Ectodermal cell (in vitro differentiated cells): Measurements from ENCODE around the gene PMEL.
"Not testable (repeated sequence)": the region's sequence is repeated elsewhere in the genome, so short reads cannot be mapped to it uniquely, and the experiment has no call there.

Experiments
- H3K27ac ChIP-seq: 2 replicates; pipeline ENCODE4 v1.7.0; 2013; ENCODE audit warnings: mild to moderate bottlenecking, low read depth, low read length; ENCODE audit not compliant: insufficient read depth, poor library complexity, severe bottlenecking
- H3K27me3 ChIP-seq: 2 replicates; pipeline ENCODE4 v1.7.0; 2013; ENCODE audit warnings: mild to moderate bottlenecking, low read length; ENCODE audit not compliant: insufficient read depth, control insufficient read depth, poor library complexity, severe bottlenecking
- H3K36me3 ChIP-seq: one replicate; pipeline ENCODE4 v1.7.0; 2013; ENCODE audit warnings: low read length; ENCODE audit not compliant: control insufficient read depth, insufficient read depth
- H3K4me1 ChIP-seq: one replicate; pipeline ENCODE4 v1.7.0; 2013; ENCODE audit warnings: low read length; ENCODE audit not compliant: control insufficient read depth, insufficient read depth
- H3K4me3 ChIP-seq: 2 replicates; pipeline ENCODE4 v1.7.0; 2013; ENCODE audit warnings: low read depth, low read length, control low read depth; ENCODE audit not compliant: insufficient read depth
- H3K9me3 ChIP-seq: 2 replicates; pipeline ENCODE4 v1.7.0; 2013; ENCODE audit warnings: mild to moderate bottlenecking, low read length, moderate library complexity; ENCODE audit not compliant: control insufficient read depth
- WGBS, 2 experiments: methylation state at CpG; one replicate each; pipeline ENCODE4 v1.1.7; 2013; ENCODE audit warnings: missing lambda C conversion rate in 2 of 2; 5-methylcytosine and 5-hydroxymethylcytosine counted together

PMEL gene

DNA sequence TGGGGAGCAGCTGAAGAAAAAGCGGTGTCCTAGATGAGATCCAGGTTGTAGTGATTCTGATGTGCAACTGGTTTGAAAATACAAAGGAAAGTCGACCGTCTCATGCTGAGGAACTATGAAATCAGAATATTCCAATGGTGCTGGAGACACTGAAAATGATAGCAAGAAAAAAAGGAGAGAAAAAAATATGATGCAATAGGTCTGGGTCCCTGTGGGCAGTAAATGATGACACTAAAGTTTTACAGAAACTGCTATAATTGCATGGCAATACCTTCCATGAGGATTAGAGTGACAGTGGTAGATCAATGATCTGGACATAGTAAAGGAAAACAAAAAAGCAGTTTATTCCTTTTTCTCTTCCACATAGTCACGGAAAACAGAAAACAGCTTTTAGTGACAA is 40.5 kb downstream of the PMEL start:
- no peak overlapping the region for H3K27ac ChIP-seq
- H3K36me3 ChIP-seq: no peaks in the 10 kb centered on the region
- WGBS, 2 experiments: 91 to 93% methylated on average over 3 to 4 of the region's 4 CpGs
- H3K9me3 ChIP-seq: no peaks in the 10 kb centered on the region
- H3K4me3 ChIP-seq: no peak overlapping the region
- no peaks in the 10 kb centered on the region for H3K27me3 ChIP-seq
- H3K4me1 ChIP-seq: peaks cover 9% of the 10 kb centered on the region

DNA sequence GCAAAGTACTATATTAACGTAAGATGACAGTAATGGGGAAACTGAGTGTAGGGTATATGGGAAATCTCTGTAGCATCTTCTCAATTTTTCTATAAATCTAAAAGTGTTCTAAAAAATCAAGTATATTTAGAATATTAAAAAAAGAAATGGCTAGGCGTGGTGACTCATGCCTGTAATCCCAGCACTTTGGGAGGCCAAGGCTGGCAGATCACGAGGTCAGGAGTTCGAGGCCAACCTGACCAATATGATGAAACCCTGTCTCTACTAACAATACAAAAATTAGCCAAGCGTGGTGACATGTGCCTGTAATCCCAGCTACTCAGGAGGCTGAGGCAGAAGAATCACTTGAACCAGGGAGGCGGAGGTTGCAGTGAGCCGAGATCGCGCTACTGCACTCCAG is 42.2 kb downstream of the PMEL start:
- H3K9me3 ChIP-seq, H3K27me3 ChIP-seq, H3K4me1 ChIP-seq, H3K27ac ChIP-seq, H3K4me3 ChIP-seq, H3K36me3 ChIP-seq: not testable (repeated sequence)
- WGBS, 2 experiments: 90 to 93% methylated on average over 8 of the region's 9 CpGs

DNA sequence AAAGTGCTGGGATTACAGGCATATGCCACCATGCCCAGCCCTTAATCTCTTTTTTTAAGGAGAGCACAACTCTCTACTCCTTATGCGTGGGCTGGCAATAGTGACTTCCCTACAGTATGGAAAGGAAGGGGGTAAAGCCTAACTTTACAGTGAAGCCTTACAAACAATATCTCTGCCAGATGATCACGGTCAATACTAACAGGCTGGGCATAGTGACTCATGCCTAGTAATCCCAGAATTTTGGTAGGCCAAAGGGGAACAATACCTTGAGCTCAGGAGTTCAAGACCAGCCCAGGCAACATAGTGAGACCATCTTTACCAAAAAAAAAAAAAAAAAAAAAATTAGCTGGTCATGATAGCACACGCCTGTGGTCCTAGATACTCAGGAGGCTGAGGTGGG is 43.7 kb downstream of the PMEL start:
- no peak overlapping the region for H3K4me3 ChIP-seq
- H3K27me3 ChIP-seq: no peaks in the 10 kb centered on the region
- no peaks in the 10 kb centered on the region for H3K9me3 ChIP-seq
- H3K36me3 ChIP-seq: no peaks in the 10 kb centered on the region
- H3K27ac ChIP-seq: no peak overlapping the region
- 97% methylated on average over 3 of the region's 3 CpGs for WGBS, 2 experiments
- peaks cover 8% of the 10 kb centered on the region for H3K4me1 ChIP-seq

DNA sequence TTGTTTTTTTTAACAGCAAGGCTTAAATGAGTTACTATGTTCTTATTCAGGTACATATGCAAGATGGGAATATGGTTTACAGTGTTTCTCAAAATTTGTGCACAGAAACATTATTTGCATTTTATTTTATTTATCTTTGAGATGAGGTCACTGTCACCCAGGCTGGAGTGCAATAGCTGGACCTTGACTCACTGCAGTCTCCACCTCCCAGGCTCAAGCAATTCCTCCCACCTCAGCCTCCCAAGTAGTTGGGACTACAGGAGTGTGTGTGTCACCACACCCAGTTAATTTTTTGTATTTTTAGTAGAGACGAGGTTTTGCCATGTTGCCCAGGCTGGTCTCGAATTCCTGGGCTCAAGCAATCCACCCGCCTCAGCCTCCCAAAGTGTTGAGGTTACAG is 46.8 kb downstream of the PMEL start:
- H3K4me1 ChIP-seq, H3K4me3 ChIP-seq, H3K36me3 ChIP-seq, H3K9me3 ChIP-seq, H3K27me3 ChIP-seq, H3K27ac ChIP-seq: not testable (repeated sequence)
- WGBS, 2 experiments: 94 to 98% methylated on average over 3 of the region's 3 CpGs

DNA sequence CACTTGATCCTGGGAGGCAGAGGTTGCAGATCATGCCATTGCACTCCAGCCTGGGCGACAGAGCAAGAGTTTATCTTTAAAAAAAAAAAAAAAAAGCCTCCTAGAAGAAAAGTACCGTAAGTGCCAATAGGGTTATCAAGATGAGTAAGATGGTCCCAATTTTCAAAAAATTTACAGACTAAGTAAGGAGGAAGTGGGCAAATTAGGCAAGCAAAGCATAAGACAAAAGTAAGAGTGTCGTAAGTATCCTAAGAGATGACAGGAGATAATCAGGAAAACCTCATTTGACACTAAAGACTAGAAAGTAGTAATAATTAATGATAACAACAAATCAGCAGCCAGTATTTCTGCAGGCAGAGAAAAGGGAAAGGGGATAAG is 50.4 kb downstream of the PMEL start:
- H3K27ac ChIP-seq: no peak overlapping the region
- H3K4me3 ChIP-seq: no peak overlapping the region
- H3K9me3 ChIP-seq: no peaks in the 10 kb centered on the region
- H3K27me3 ChIP-seq: no peaks in the 10 kb centered on the region
- H3K36me3 ChIP-seq: no peaks in the 10 kb centered on the region
- H3K4me1 ChIP-seq: no peaks in the 10 kb centered on the region
- 97 to 100% methylated on average over 2 to 3 of the region's 3 CpGs for WGBS, 2 experiments

DNA sequence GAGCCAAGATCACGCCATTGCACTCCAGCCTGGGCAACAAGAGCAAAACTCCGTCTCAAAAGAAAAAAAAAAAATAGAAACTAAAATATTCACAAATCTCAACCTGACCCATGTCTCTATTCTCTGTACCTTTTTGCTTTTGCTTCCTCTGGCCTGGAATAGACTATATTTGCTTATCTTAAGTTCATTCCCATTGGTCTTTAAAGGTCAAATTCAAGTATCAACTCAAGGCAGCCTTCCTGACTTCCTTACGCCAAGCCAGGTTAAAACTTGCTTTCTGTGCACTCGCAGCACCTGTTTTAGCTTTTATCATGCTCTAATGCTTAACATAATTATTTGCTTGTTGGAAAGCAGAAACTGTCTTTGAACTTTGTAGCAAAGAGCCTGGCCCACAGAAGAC is 52.9 kb downstream of the PMEL start:
- no peaks in the 10 kb centered on the region for H3K9me3 ChIP-seq
- H3K4me1 ChIP-seq: peaks cover 5% of the 10 kb centered on the region
- no peak overlapping the region for H3K4me3 ChIP-seq
- no peaks in the 10 kb centered on the region for H3K27me3 ChIP-seq
- 91 to 95% methylated on average over 4 of the region's 4 CpGs for WGBS, 2 experiments
- H3K27ac ChIP-seq: no peak overlapping the region
- H3K36me3 ChIP-seq: no peaks in the 10 kb centered on the region

DNA sequence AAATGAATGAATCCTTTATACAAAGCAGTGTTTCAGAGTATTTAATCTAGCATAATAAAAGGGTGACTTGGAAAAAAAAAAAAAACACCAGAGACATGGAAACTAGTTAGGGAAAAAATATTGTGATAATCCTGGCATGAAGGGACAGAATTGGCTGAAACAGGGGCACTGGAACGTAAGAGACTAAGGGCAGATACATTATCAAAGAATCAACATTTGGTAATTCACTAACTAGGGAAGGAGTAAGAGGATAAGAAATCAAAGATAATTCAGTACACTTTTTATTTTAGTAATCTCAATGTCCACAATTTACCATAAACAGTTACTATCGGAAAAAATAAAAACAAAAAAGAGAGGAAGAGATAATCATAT is 56.3 kb downstream of the PMEL start:
- Histone ChIP-seq H3K27ac (peak overlapping the region; percentile 0), H3K9me3 (no peaks in the 10 kb centered on the region), H3K27me3 (no peaks in the 10 kb centered on the region), H3K36me3 (no peaks in the 10 kb centered on the region), H3K4me1 (peaks cover 5% of the 10 kb centered on the region), H3K4me3 (no peak overlapping the region)
- 79% methylated on average over 2 of the region's 2 CpGs; no CpG with 5 or more reads in 1 of the 2 experiments for WGBS, 2 experiments

DNA sequence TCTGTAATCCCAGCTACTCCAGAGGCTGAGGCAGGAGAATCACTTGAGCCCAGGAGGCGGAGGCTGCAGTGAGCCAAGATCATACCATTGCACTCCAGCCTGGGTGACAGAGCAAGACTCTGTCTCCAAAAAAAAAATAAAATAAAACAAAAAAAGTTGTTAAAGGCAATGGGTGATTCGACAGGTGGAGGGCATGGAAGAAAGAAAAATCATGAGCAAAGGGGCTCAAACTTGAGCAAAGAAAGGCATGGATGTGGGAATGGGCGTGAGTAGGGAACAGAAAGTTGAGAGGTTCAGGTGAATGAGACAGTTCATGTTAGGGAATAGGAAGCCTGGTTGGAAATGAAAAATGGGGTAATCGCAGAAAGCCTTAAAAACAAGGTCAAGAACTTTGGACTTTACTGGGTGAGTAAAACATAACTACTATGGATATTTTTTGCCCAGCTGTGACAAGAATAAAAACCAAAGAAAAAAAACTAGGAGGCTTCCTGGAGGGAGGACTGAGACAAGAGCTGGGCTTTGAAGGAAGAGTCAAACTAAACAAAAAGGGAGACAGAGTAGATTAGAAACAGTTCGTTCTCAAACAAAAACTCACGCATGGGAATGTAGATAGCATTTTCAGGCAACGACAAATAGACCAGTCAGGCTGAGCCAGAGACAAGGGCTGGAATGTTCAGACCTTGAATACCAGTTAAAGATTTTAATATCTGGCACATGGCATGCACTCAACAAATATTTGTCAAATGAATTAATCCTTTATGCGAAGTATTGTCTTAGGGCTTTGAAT is 56.9 kb downstream of the PMEL start:
- Histone ChIP-seq H3K4me3 (no peak overlapping the region), H3K36me3 (no peaks in the 10 kb centered on the region), H3K9me3 (no peaks in the 10 kb centered on the region), H3K4me1 (peaks cover 5% of the 10 kb centered on the region), H3K27me3 (no peaks in the 10 kb centered on the region), H3K27ac (peak overlapping the region; percentile 0)
- 82 to 84% methylated on average over 7 to 8 of the region's 8 CpGs for WGBS, 2 experiments

DNA sequence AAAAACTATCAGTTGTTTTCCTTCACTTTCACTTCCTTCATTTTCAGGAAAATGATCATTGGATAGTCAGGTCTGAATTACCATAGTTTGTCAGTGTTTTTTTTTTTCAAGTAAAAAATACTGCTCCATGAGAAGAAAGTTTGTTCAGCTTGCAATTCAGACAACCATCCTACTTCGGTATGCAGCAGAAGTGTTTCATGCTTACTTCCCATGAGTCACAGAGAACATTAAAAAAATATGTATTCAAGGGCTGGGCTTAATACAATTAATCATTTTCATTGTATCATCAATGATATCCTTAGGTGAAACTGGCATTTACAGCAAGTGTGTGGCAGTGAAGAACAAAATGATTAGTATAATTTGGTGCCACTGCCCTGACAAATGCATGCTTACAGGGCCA is 59.8 kb downstream of the PMEL start:
- Histone ChIP-seq H3K36me3 (peaks cover 17% of the 10 kb centered on the region), H3K4me3 (no peak overlapping the region), H3K9me3 (no peaks in the 10 kb centered on the region), H3K27me3 (no peaks in the 10 kb centered on the region), H3K4me1 (peaks cover 5% of the 10 kb centered on the region), H3K27ac (no peak overlapping the region)
- 93% methylated on average over 1 of the region's 1 CpG; no CpG with 5 or more reads in 1 of the 2 experiments for WGBS, 2 experiments
